ENCODE data around the gene OR56B1.
A peak's percentile ranks its signal among the peaks of the same experiment; 100 is the strongest.
"Not testable (repeated sequence)": the region's sequence is repeated elsewhere in the genome, so short reads cannot be mapped to it uniquely, and the experiment has no call there.

OR56B1 gene, protein sequence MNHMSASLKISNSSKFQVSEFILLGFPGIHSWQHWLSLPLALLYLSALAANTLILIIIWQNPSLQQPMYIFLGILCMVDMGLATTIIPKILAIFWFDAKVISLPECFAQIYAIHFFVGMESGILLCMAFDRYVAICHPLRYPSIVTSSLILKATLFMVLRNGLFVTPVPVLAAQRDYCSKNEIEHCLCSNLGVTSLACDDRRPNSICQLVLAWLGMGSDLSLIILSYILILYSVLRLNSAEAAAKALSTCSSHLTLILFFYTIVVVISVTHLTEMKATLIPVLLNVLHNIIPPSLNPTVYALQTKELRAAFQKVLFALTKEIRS

DNA sequence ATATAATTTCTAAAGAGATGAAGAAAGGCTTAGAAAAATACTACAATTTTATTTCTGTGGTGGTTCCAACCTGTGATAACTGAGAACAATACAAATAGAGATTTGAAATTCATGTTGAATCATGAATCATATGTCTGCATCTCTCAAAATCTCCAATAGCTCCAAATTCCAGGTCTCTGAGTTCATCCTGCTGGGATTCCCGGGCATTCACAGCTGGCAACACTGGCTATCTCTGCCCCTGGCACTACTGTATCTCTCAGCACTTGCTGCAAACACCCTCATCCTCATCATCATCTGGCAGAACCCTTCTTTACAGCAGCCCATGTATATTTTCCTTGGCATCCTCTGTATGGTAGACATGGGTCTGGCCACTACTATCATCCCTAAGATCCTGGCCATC lies at the start of gene OR56B1:
TSS of gene OR56B1 (plus strand) at position 53 of the 400 bp plus-strand sequence. CDS start at position 122, 69 bp downstream.
- Histone ChIP-seq H3K4me1 (ENCODE audit: insufficient read depth, low read length) (no peaks in the 10 kb centered on the region), H3K9me3 (ENCODE audit: control insufficient read depth, insufficient read depth, low read length) (no peaks in the 10 kb centered on the region), H3K36me3 (ENCODE audit: insufficient read depth, low read length) (no peaks in the 10 kb centered on the region), H3K9ac (ENCODE audit: low read depth, low read length) (no peak within 1 kb of the TSS)

DNA sequence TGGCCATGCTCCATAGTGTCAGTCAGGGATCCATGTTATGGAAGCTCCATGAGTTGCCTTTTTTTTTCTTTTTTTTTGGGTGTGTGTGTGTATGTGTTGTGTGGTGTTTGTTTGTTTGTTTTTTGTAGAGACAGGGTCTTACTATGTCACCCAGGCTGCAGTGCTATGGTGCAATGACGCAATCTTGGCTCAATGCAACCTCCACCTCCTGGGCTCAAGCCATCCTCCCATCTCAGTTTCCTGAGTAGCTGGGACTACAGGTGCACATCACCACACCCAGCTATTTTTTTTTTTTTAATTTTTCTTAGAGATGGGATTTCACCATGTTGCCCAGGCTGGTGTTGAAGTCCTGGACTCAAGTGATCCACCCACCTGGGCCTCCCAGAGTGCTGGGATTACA lies 47.8 kb upstream of the OR56B1 start:
- H3K4me1 ChIP-seq (ENCODE audit: insufficient read depth, low read length): peaks cover 12% of the 10 kb centered on the region
- no peaks in the 10 kb centered on the region; the same call in 1 of the 2 replicates for H3K9me3 ChIP-seq (ENCODE audit: control insufficient read depth, insufficient read depth, low read length)
- H3K36me3 ChIP-seq (ENCODE audit: insufficient read depth, low read length): no peaks in the 10 kb centered on the region
- H3K9ac ChIP-seq (ENCODE audit: low read depth, low read length): no peak overlapping the region

DNA sequence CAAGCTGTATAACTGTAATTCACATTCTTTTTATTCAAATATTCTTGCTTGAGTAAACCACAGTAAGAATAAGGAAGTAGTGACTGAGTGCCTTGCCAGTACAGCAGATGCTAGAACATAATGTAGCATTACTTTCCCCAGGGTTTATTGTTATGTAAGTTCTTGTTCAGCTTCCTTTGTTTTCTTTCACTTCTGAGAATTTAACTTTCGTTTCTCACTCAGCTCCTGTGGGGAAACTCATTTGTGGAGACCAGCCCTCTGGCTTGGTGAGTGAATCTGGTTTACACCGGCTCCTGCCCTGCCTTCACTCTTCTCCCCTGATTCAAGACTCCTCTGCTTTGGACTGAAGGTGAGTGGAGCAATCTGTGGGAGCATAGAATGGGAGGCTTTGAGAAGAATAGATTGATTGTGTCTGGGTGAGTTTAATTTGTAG lies 46.7 kb upstream of the OR56B1 start, which contains the start of gene TRIM22:
TSS of gene TRIM22 (plus strand) at position 240 of the 433 bp plus-strand sequence. CDS start 6,443 bp downstream, outside the sequence.
- H3K9me3 ChIP-seq (ENCODE audit: control insufficient read depth, insufficient read depth, low read length): no peaks in the 10 kb centered on the region; the same call in 1 of the 2 replicates
- H3K4me1 ChIP-seq (ENCODE audit: insufficient read depth, low read length): peaks cover 12% of the 10 kb centered on the region; the same call in 1 of the 2 replicates
- peak within 1 kb of the TSS; percentile 56 for H3K9ac ChIP-seq (ENCODE audit: low read depth, low read length)
- no peaks in the 10 kb centered on the region for H3K36me3 ChIP-seq (ENCODE audit: insufficient read depth, low read length)

DNA sequence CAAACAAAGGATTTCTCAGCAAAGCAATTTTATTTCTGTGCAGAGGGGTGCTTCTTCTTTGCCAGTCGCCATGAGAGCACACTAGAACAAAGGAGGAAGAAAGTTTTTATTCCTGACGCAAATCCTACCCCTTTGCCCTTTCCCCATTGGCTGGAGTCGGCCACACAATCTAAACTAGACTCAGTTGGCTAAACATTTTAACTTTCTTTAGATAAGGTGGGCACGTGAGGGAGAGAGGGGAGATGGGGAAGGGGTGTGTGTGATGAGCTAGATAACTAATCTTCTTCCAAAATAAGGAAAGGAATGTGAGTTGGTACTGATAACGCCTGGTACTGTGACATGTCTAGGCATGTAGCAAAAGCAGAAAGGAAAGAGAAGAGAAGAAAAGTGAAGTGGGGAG lies 46.0 kb upstream of the OR56B1 start:
- Histone ChIP-seq H3K9me3 (ENCODE audit: control insufficient read depth, insufficient read depth, low read length) (no peaks in the 10 kb centered on the region; the same call in 1 of the 2 replicates), H3K36me3 (ENCODE audit: insufficient read depth, low read length) (no peaks in the 10 kb centered on the region), H3K9ac (ENCODE audit: low read depth, low read length) (peak overlapping the region; percentile 56), H3K4me1 (ENCODE audit: insufficient read depth, low read length) (peaks cover 12% of the 10 kb centered on the region; the same call in 1 of the 2 replicates)

DNA sequence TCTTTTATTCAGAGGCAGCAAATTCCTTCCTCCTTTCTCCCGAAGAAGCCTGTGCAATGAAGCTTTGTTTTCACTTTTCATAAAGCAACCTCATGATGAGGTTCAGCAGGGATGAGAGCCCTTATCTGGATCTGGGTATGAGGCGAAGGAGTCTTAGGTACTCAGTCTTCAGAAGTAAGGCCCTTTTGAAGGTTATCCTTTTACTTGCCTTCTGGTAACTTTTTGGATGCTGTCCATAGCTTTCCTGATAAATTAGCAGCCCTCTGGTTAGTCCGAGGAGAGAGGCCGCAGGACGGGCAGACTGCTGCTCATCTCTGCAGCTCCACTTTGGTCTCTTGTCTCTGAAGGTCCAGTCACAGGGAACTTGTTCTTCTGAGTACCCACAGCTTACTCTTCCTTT lies 45.5 kb upstream of the OR56B1 start:
- Histone ChIP-seq H3K9me3 (ENCODE audit: control insufficient read depth, insufficient read depth, low read length) (no peaks in the 10 kb centered on the region; the same call in 1 of the 2 replicates), H3K9ac (ENCODE audit: low read depth, low read length) (peak overlapping the region; percentile 56), H3K36me3 (ENCODE audit: insufficient read depth, low read length) (no peaks in the 10 kb centered on the region), H3K4me1 (ENCODE audit: insufficient read depth, low read length) (peaks cover 12% of the 10 kb centered on the region; the same call in 1 of the 2 replicates)

DNA sequence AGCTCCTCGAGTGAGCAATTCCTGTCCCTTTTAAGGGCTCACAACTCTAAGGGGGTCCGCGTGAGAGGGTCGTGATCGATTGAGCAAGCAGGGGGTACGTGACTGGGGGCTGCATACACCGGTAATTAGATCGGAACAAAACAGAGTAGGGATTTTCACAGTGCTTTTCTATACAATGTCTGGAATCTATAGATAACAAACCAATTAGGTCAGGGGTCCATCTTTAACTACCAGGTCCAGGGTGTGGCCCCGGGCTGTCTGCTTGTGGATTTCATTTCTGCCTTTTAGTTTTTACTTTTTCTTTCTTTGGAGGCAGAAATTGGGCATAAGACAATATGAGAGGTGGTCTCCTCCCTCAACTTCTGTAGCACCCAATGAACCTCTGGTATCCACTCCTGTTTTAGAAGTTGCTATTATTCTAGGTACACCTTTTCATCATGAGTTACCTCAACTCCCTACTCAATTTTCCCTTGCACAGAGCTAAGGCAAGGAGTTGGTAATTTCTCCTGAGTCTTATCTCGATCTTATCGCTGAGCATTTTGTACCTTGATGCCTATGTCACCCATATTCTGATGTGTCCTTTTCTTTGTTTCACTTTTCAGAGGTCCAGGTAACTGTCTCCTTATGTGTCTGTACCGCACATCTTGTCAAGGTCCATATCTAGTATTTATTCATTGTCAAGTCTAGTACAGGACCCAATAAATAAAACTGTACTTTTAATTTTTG lies 44.8 kb upstream of the OR56B1 start:
- Histone ChIP-seq H3K9ac (ENCODE audit: low read depth, low read length) (peak overlapping the region; percentile 56; the same call in 1 of the 2 replicates), H3K4me1 (ENCODE audit: insufficient read depth, low read length) (peaks cover 12% of the 10 kb centered on the region; the same call in 1 of the 2 replicates)
- not testable (repeated sequence) for H3K36me3 ChIP-seq (ENCODE audit: insufficient read depth, low read length); H3K9me3 ChIP-seq (ENCODE audit: control insufficient read depth, insufficient read depth, low read length)

DNA sequence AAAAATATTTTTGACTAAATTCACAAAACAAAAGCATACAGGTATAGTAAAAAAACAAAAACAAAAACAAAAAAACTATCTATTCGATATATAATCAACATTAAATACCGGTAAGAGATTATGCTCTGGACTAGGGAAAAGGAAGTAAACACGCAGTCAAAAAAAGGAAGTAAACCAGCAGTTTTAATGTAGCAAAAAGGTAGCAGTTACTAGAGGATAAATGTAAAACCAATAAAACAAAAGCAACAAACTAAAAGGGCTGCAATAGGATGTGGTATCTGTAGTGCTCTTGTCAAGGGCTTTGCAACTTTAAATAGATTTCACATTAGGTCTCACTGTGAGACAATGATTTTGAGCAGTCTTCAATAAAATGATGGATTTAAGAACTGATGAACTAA lies 44.3 kb upstream of the OR56B1 start:
- Histone ChIP-seq H3K36me3 (ENCODE audit: insufficient read depth, low read length) (no peaks in the 10 kb centered on the region), H3K9me3 (ENCODE audit: control insufficient read depth, insufficient read depth, low read length) (no peaks in the 10 kb centered on the region; the same call in 1 of the 2 replicates), H3K9ac (ENCODE audit: low read depth, low read length) (no peak overlapping the region), H3K4me1 (ENCODE audit: insufficient read depth, low read length) (peaks cover 12% of the 10 kb centered on the region; the same call in 1 of the 2 replicates)

DNA sequence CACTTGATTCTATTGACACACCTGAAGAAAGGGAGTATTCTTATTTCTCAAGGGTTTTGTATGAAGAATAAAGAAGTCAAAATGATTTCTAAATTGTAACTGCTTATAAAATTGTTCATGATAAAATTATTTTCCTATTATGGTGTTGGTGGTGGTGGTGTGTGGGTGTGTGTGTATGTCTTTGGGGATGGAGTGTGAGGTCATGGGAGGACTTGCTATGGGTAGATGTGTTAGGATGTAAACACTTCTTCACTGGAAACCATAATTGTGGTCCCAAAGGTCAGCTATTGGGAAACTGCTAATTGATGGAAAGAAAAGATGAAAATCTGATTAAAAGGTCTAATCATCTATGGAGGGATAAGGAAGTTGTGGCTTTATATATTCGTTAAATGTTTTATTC lies 41.6 kb upstream of the OR56B1 start:
- H3K9me3 ChIP-seq (ENCODE audit: control insufficient read depth, insufficient read depth, low read length): no peaks in the 10 kb centered on the region
- H3K9ac ChIP-seq (ENCODE audit: low read depth, low read length): no peak overlapping the region
- H3K4me1 ChIP-seq (ENCODE audit: insufficient read depth, low read length): peaks cover 8% of the 10 kb centered on the region; the same call in 1 of the 2 replicates
- H3K36me3 ChIP-seq (ENCODE audit: insufficient read depth, low read length): peaks cover 3% of the 10 kb centered on the region; the same call in 1 of the 2 replicates

DNA sequence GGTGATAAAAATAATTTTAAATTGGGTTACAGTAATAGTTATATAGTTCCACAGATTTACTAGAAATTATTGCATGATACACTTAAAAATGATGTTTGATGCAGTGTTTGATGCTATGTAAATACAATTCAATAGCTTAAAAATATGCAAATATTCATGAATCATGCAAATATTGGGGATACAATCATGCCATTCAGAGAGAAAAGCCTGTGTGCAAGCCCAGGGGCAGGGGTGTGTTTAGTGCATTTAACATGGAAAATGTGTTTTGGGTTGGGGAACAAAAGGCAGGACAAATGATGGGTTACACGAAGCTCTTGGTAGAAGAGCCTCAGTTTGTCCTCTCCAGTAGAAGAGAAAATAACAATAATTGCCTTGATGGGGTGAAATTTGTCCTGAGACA lies 40.7 kb upstream of the OR56B1 start:
- Histone ChIP-seq H3K36me3 (ENCODE audit: insufficient read depth, low read length) (peaks cover 3% of the 10 kb centered on the region; the same call in 1 of the 2 replicates), H3K4me1 (ENCODE audit: insufficient read depth, low read length) (peaks cover 2% of the 10 kb centered on the region; the same call in 1 of the 2 replicates), H3K9ac (ENCODE audit: low read depth, low read length) (no peak overlapping the region), H3K9me3 (ENCODE audit: control insufficient read depth, insufficient read depth, low read length) (no peaks in the 10 kb centered on the region)

DNA sequence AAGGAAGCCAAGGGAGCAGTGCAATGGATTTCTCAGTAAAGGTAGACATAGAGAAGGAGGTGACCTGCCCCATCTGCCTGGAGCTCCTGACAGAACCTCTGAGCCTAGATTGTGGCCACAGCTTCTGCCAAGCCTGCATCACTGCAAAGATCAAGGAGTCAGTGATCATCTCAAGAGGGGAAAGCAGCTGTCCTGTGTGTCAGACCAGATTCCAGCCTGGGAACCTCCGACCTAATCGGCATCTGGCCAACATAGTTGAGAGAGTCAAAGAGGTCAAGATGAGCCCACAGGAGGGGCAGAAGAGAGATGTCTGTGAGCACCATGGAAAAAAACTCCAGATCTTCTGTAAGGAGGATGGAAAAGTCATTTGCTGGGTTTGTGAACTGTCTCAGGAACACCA lies 40.0 kb upstream of the OR56B1 start:
- H3K36me3 ChIP-seq (ENCODE audit: insufficient read depth, low read length): peaks cover 3% of the 10 kb centered on the region; the same call in 1 of the 2 replicates
- no peak overlapping the region for H3K9ac ChIP-seq (ENCODE audit: low read depth, low read length)
- H3K9me3 ChIP-seq (ENCODE audit: control insufficient read depth, insufficient read depth, low read length): no peaks in the 10 kb centered on the region
- peaks cover 2% of the 10 kb centered on the region; the same call in 1 of the 2 replicates for H3K4me1 ChIP-seq (ENCODE audit: insufficient read depth, low read length)

DNA sequence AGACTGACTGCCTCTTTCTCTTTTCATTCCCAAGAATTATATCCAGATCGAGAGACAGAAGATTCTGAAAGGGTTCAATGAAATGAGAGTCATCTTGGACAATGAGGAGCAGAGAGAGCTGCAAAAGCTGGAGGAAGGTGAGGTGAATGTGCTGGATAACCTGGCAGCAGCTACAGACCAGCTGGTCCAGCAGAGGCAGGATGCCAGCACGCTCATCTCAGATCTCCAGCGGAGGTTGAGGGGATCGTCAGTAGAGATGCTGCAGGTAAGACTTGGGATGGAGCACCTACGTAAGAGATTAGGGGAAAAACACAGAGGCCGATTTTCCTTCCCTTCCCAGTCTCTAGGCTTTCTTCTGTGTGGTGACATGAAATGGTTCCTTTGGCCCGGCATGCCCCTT lies 38.0 kb upstream of the OR56B1 start:
- H3K9ac ChIP-seq (ENCODE audit: low read depth, low read length): no peak overlapping the region
- H3K4me1 ChIP-seq (ENCODE audit: insufficient read depth, low read length): no peaks in the 10 kb centered on the region
- H3K9me3 ChIP-seq (ENCODE audit: control insufficient read depth, insufficient read depth, low read length): no peaks in the 10 kb centered on the region
- peaks cover 3% of the 10 kb centered on the region; the same call in 1 of the 2 replicates for H3K36me3 ChIP-seq (ENCODE audit: insufficient read depth, low read length)

DNA sequence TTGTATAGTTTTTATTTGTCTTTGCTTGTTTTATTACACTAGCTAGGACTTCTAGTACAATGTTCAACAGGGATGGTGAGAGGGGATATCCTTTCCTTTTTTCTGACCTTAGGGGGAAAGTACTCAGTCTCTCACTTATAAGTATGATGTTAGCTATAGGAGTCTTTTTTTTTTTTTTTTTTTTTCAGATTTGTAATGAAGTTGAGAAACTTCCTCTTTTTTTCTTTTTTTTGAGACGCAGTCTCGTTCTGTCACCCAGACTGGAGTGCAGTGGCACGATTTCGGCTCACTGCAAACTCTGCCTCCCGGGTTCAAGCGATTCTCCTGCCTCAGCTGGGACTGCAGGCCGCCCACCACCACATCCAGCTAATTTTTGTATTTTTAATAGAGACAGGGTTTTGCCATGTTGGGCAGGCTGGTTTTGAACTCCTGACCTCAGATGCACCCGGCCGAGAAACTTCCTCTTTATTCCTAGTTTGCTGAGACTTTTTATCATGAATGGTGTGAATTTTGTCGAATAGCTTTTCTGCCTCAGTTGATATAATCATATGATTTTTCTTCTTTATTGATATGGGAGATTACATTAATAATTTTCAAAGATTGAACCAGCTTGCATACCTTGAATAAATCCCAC lies 35.7 kb upstream of the OR56B1 start:
- no peak overlapping the region for H3K9ac ChIP-seq (ENCODE audit: low read depth, low read length)
- H3K4me1 ChIP-seq (ENCODE audit: insufficient read depth, low read length): no peaks in the 10 kb centered on the region
- no peaks in the 10 kb centered on the region for H3K9me3 ChIP-seq (ENCODE audit: control insufficient read depth, insufficient read depth, low read length)
- peaks cover 7% of the 10 kb centered on the region; the same call in 1 of the 2 replicates for H3K36me3 ChIP-seq (ENCODE audit: insufficient read depth, low read length)

DNA sequence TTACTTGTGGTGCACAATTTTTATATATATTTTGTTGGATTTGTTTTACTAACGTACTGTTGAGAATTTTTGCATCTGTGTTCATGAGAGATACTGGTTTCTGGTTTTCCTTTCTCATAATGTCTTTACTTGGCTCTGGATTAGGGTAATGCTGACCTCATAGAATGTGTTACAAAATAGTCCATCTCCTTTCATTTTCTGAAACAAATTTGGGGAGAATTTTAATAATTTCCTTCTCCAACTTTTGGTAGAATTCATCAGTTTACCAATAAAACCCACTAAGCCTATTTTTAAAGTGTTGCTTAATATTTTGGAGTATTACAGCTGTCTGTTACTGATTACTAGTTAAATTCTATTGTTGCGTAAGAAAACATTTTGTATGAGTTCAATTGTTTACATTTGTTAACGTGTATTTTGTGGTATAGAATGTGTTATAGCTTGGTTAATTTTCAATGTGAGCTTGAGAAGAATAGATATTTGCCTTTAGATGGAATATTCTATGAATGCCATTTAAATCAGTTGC lies 35.1 kb upstream of the OR56B1 start:
- no peak overlapping the region for H3K9ac ChIP-seq (ENCODE audit: low read depth, low read length)
- H3K9me3 ChIP-seq (ENCODE audit: control insufficient read depth, insufficient read depth, low read length): no peaks in the 10 kb centered on the region
- no peaks in the 10 kb centered on the region for H3K4me1 ChIP-seq (ENCODE audit: insufficient read depth, low read length)
- peaks cover 7% of the 10 kb centered on the region; the same call in 1 of the 2 replicates for H3K36me3 ChIP-seq (ENCODE audit: insufficient read depth, low read length)
